ENCODE results near the gene ZNF354C. TPM values are rescaled to one million over a fixed set of nuclear protein-coding genes. Genes with fewer than 3 reads are reported as not detected.

The ZNF354C gene
- polyA plus RNA-seq, 1 experiment: 2.0 TPM

DNA sequence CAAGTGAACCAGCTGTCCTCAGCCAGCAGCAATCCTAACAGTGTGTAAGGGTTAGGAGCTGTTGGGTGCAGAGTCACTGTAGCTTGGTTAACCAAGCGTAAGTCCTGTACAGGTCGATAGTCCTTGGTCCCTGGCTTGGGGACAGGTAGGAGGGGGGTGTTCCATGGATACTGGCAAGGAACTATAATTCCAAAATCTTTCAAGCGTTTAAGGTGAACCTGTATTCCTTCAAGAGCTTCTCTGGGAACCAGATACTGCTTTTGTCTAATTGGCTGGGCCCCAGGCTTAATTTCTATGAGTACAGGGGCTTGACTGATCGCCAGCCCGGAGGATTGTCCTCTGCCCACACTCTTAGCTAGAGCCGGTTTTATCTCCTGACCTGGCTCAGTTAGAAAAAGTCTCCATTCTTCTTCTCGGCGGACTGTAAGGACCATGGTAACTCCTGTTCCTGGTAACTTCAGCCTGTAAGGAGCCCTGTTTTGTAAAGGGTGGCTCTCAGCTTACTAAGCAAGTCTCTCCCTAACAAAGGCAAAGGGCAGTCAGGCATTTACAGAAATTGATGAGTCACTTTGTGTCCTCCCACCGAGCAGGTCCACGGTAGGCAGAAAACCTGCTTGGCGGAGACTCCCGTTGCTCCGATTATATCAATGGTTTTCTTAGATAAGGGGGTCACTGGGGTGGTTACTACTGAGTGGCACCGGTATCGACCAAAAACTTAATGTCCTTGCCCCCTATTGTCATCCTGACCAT is 6.0 kb upstream of the ZNF354C start:
- ChIA-PET CTCF (no interaction called here), POLR2A (no interaction called here)
- Histone ChIP-seq H3K27me3 (ENCODE audit: control insufficient read depth, insufficient read depth, low read length) (no peaks in the 10 kb centered on the region), H3K36me3 (ENCODE audit: control insufficient read depth, insufficient read depth, low read length) (no peaks in the 10 kb centered on the region), H3K4me3 (ENCODE audit: low read depth, low read length) (no peak overlapping the region)
- no peak for TF ChIP-seq CTCF (IDR thresholded peaks at IDR 0.05; ENCODE audit: insufficient read depth, low read depth, low read length)
- DNase-seq (ENCODE audit: low read depth): no peak

DNA sequence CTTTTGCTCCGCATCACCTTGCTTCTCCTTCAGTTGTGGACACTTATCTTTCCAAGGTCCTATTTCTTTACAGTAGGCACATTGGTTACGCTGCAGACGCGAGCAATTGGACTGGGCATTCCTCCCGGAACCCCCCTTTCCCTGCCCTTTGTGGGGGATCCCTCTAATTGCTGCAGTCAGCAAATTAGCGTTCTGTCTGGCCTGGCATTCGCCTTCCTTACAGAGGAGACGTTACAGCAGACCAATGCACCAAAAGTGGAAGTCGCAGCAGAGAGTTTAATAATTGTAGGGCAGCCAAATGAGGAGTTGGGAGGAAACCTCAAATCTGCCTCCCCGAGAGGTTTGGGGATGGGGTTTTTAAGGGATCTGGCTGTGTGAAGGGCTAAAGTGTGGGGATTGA is 5.3 kb upstream of the ZNF354C start:
- ChIA-PET CTCF (interaction anchor here (0.7 kb wide), 1 partner anchor 155 kb away, joined by 3 read pairs; no protein-coding TSS in a partner anchor), POLR2A (no interaction called here)
- Histone ChIP-seq H3K27me3 (ENCODE audit: control insufficient read depth, insufficient read depth, low read length) (no peaks in the 10 kb centered on the region), H3K4me3 (ENCODE audit: low read depth, low read length) (no peak overlapping the region), H3K36me3 (ENCODE audit: control insufficient read depth, insufficient read depth, low read length) (no peaks in the 10 kb centered on the region)
- no peak for DNase-seq (ENCODE audit: low read depth)
- TF ChIP-seq CTCF (IDR thresholded peaks at IDR 0.05; ENCODE audit: insufficient read depth, low read depth, low read length): no peak

- ChIA-PET POLR2A (no interaction called here), CTCF (interaction anchor here (0.7 kb wide), 1 partner anchor 156 kb away, joined by 3 read pairs; no protein-coding TSS in a partner anchor)
- Histone ChIP-seq H3K36me3 (ENCODE audit: control insufficient read depth, insufficient read depth, low read length) (no peaks in the 10 kb centered on the region), H3K27me3 (ENCODE audit: control insufficient read depth, insufficient read depth, low read length) (no peaks in the 10 kb centered on the region), H3K4me3 (ENCODE audit: low read depth, low read length) (no peak overlapping the region)
- no peak for TF ChIP-seq CTCF (IDR thresholded peaks at IDR 0.05; ENCODE audit: insufficient read depth, low read depth, low read length)
- DNase-seq (ENCODE audit: low read depth): no peak
Measured at GRCh38 chr5:179055436-179055835, 4.7 kb upstream of the ZNF354C start.

- ChIA-PET POLR2A (no interaction called here), CTCF (no interaction called here)
- H3K36me3 ChIP-seq (ENCODE audit: control insufficient read depth, insufficient read depth, low read length): no peaks in the 10 kb centered on the region
- no peak for DNase-seq (ENCODE audit: low read depth)
- H3K4me3 ChIP-seq (ENCODE audit: low read depth, low read length): no peak overlapping the region
- TF ChIP-seq CTCF (IDR thresholded peaks at IDR 0.05; ENCODE audit: insufficient read depth, low read depth, low read length): no peak
- no peaks in the 10 kb centered on the region for H3K27me3 ChIP-seq (ENCODE audit: control insufficient read depth, insufficient read depth, low read length)
Measured at GRCh38 chr5:179055841-179056240, 4.3 kb upstream of the ZNF354C start.

- no peak for DNase-seq (ENCODE audit: low read depth)
- Histone ChIP-seq H3K4me3 (ENCODE audit: low read depth, low read length) (peak overlapping the region; percentile 65), H3K36me3 (ENCODE audit: control insufficient read depth, insufficient read depth, low read length) (peaks cover 6% of the 10 kb centered on the region), H3K27me3 (ENCODE audit: control insufficient read depth, insufficient read depth, low read length) (no peaks in the 10 kb centered on the region)
- ChIA-PET POLR2A (no interaction called here), CTCF (no interaction called here)
- no peak for TF ChIP-seq CTCF (IDR thresholded peaks at IDR 0.05; ENCODE audit: insufficient read depth, low read depth, low read length)
Measured at GRCh38 chr5:179061025-179061424, 852 bp downstream of the ZNF354C start.

Measured in BJ (cell line).